ENCODE results near the gene TREH.

- no peak for TF ChIP-seq CTCF (IDR thresholded peaks at IDR 0.05)
- no peak for TF ChIP-seq POLR2A (IDR thresholded peaks at IDR 0.05)
These were observed 38.9 kb downstream of the TREH start for GRCh38 chr11:118640332-118641154.

All from uterus (tissue), 2 donors.